Stimulated activated naive CD8-positive, alpha-beta T cell treated with anti-CD3 and anti-CD28 coated beads, Interleukin-15, amount 100 ng/mL, for 72 hours (primary cell): Measurements from ENCODE around the gene CCDC157.
A peak's percentile ranks its signal among the peaks of the same experiment; 100 is the strongest.

ENCODE experiments used
- ATAC-seq: fragments of 150-1000 bp; cut with Tn5 transposase; 2 replicates; pipeline ENCODE4 v1.10.0; 2021; ENCODE audit warnings: mild to moderate bottlenecking, moderate library complexity
- DNase-seq, 2 donors: peaks; one replicate each; pipeline ENCODE4 v3.0.0; 2021 to 2022
- H3K27ac Mint-ChIP-seq, 2 donors: one replicate each; pipeline ENCODE4 v1.8.0; 2022; ENCODE audit warnings: mild to moderate bottlenecking in 2 of 2, mixed read lengths in 2 of 2, moderate library complexity in 2 of 2
- H3K27me3 Mint-ChIP-seq: one replicate; pipeline ENCODE4 v1.8.0; 2022; ENCODE audit warnings: mixed read lengths
- H3K4me1 Mint-ChIP-seq: one replicate; pipeline ENCODE4 v1.8.0; 2022; ENCODE audit warnings: mild to moderate bottlenecking, mixed read lengths
- H3K4me3 Mint-ChIP-seq, 2 donors: one replicate each; pipeline ENCODE4 v1.8.0; 2022; ENCODE audit warnings: mild to moderate bottlenecking in 2 of 2, mixed read lengths in 2 of 2, moderate library complexity in 1 of 2
- H3K9me3 Mint-ChIP-seq, 2 donors: one replicate each; pipeline ENCODE4 v1.8.0; 2022; ENCODE audit warnings: mixed read lengths in 2 of 2

Gene CCDC157

DNA sequence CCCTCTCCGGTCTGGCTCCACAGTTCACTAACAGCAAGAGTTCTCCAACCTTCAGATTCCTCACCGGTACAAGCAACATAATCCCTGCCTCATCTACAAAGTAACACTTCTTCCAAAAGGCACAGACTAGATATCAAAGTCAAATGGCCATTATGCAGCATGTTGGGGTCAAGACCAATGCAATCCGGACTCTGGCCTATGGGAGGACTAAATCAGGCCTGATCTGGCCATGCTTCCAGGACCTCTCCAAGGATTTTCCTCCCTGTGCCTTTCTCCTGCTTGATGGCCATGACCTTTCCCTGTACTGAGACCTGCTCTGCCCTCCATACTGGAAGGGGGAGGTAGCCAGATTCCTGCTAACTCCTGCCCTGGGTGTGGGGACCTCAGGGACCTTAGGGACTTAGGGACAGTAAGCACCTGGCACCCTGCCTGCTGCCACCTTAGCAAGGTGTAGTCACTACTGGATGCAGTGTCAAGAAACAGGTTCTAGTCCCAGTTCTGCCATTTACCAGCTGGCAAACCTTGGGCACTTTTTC, 36.7 kb upstream of the CCDC157 start:
- Mint-ChIP-seq H3K4me1 (peaks cover 90% of the 10 kb centered on the region), H3K9me3 (no peaks in the 10 kb centered on the region), H3K4me3 (no peak overlapping the region), H3K27ac (peak overlapping the region in 1 of 2 donors; percentile 79), H3K27me3 (no peaks in the 10 kb centered on the region)
- DNase-seq (no peak), ATAC-seq (no peak)

DNA sequence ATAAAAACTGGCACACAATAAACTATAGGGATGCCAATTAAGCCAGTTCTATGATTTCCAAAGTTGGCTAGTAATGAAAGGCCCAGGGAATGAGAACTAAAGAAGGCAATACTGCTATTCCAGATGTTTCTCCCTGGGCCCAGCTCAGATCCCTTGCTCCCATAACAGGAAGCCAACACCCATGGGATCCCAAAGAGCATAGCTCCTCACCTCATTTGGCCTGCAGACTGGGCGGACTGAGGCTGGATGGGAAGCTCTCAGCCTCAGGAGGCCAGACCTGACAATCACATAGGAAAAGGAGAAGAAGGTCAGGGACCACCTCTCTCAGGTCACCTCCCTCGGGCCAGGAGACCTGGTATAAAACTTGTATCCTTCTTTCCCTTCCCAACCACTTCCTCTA, 35.3 kb upstream of the CCDC157 start:
- H3K9me3 Mint-ChIP-seq, result no peaks in the 10 kb centered on the region
- H3K27ac Mint-ChIP-seq, result peak overlapping the region; percentile 8 to 73
- H3K4me1 Mint-ChIP-seq, result peaks cover 87% of the 10 kb centered on the region
- no peak overlapping the region for H3K4me3 Mint-ChIP-seq
- no peaks in the 10 kb centered on the region for H3K27me3 Mint-ChIP-seq
- DNase-seq, result no peak
- ATAC-seq, result no peak

GRCh38 chr22:30323246-30323645, 33.6 kb upstream of the CCDC157 start:
- no peak overlapping the region for H3K4me3 Mint-ChIP-seq
- no peak overlapping the region for H3K27ac Mint-ChIP-seq
- DNase-seq, result no peak
- no peak for ATAC-seq
- no peaks in the 10 kb centered on the region for H3K27me3 Mint-ChIP-seq
- peaks cover 86% of the 10 kb centered on the region for H3K4me1 Mint-ChIP-seq
- no peaks in the 10 kb centered on the region for H3K9me3 Mint-ChIP-seq

- DNase-seq, result peak; percentile 25 to 62
- Mint-ChIP-seq H3K27ac (peak overlapping the region; percentile 36 to 67), H3K4me1 (peaks cover 80% of the 10 kb centered on the region), H3K9me3 (no peaks in the 10 kb centered on the region), H3K27me3 (no peaks in the 10 kb centered on the region), H3K4me3 (peak overlapping the region; percentile 93 to 94)
- ATAC-seq, result peak; percentile 61
Observed at GRCh38 chr22:30324014-30324730, 32.6 kb upstream of the CCDC157 start.

DNA sequence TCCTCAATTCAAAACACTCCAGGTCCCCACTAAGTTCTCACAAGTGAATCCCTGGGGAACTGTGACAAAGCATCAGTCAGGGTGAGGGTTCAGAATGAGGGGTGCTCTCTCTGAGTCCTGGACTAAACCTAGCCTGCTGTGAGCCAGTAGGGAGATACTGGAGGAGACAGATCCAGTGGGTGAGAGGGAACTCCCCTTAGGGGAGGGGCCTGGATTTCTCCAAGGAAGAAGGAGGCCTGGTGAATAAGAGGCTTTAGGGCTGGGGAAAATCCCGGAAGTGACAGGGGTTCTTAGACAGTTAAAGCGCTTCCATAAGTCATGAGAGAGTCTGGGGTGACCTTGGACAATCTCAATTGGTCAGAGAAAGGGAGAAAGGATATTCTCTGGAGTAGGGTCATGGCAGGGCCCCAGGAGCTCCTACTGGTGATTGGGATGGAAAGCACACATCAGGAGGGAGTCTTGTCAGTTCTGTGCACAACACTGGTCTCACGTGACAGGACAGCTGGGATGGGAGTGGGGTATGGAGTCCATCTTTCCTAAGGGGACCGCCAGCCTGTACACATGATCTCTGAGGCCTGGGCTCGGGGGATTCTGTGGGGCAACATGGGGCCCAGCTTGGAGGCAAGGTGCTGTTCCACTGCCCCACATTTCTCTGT, 31.6 kb upstream of the CCDC157 start:
- H3K27ac Mint-ChIP-seq, result peak overlapping the region; percentile 67 to 90
- H3K4me3 Mint-ChIP-seq, result peak overlapping the region; percentile 93 to 94
- H3K9me3 Mint-ChIP-seq, result no peaks in the 10 kb centered on the region
- ATAC-seq (no peak), DNase-seq (no peak)
- no peaks in the 10 kb centered on the region for H3K27me3 Mint-ChIP-seq
- peaks cover 70% of the 10 kb centered on the region for H3K4me1 Mint-ChIP-seq

DNA sequence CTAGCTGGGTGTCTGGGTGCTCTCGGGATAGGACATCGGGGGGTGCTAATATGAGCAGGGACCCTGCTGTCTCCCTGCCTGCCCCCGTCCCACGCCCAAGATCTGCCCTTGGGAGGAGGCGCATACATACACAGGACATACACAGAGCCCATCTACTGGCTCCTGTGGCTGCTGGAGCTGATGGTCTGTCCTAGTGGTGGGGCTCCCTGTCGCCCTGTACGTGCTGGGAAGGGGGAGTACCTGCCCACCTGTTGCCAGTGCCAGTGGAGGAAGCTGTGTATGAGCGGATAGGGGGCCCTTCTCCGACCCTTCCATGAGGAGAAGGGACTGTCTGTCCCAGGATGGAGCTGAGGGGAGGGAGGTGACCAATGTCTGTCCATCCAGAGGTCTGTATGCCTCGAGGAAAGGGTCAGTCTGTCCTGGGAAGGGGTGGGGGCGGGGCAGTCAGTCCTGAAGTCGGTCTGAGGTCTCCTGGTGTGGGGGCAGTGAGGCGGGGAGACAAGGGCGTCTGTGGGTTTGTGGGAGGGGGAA, 31.0 kb upstream of the CCDC157 start:
- H3K4me1 Mint-ChIP-seq, result peaks cover 64% of the 10 kb centered on the region
- no peaks in the 10 kb centered on the region for H3K27me3 Mint-ChIP-seq
- peak overlapping the region; percentile 93 to 94 for H3K4me3 Mint-ChIP-seq
- no peaks in the 10 kb centered on the region for H3K9me3 Mint-ChIP-seq
- no peak for ATAC-seq
- H3K27ac Mint-ChIP-seq, result peak overlapping the region; percentile 74 to 86
- DNase-seq, result no peak

GRCh38 chr22:30326255-30326705, 30.5 kb upstream of the CCDC157 start:
- ATAC-seq (peak; percentile 37), DNase-seq (no peak)
- Mint-ChIP-seq H3K27me3 (no peaks in the 10 kb centered on the region), H3K27ac (peak overlapping the region; percentile 74 to 86), H3K4me1 (peaks cover 59% of the 10 kb centered on the region), H3K9me3 (no peaks in the 10 kb centered on the region), H3K4me3 (peak overlapping the region; percentile 93 to 94)

GRCh38 chr22:30326706-30327362, 30.0 kb upstream of the CCDC157 start, which contains the start of gene TBC1D10A:
Gene TBC1D10A (minus strand): TSS chr22:30326941. CDS start chr22:30326881, 60 bp downstream.
- peak within 1 kb of the TSS; percentile 86 to 90 for H3K27ac Mint-ChIP-seq
- H3K9me3 Mint-ChIP-seq, result no peaks in the 10 kb centered on the region
- no peaks in the 10 kb centered on the region for H3K27me3 Mint-ChIP-seq
- peak; percentile 91 to 94 for DNase-seq
- peak; percentile 93 for ATAC-seq
- peak within 1 kb of the TSS; percentile 94 for H3K4me3 Mint-ChIP-seq
- H3K4me1 Mint-ChIP-seq, result peaks cover 54% of the 10 kb centered on the region

- peaks cover 56% of the 10 kb centered on the region for H3K4me1 Mint-ChIP-seq
- H3K27ac Mint-ChIP-seq, result no peak overlapping the region
- DNase-seq (no peak), ATAC-seq (no peak)
- peak overlapping the region; percentile 91 to 94 for H3K4me3 Mint-ChIP-seq
- H3K27me3 Mint-ChIP-seq, result no peaks in the 10 kb centered on the region
- H3K9me3 Mint-ChIP-seq, result no peaks in the 10 kb centered on the region
Observed at GRCh38 chr22:30327864-30328345, 28.9 kb upstream of the CCDC157 start.

DNA sequence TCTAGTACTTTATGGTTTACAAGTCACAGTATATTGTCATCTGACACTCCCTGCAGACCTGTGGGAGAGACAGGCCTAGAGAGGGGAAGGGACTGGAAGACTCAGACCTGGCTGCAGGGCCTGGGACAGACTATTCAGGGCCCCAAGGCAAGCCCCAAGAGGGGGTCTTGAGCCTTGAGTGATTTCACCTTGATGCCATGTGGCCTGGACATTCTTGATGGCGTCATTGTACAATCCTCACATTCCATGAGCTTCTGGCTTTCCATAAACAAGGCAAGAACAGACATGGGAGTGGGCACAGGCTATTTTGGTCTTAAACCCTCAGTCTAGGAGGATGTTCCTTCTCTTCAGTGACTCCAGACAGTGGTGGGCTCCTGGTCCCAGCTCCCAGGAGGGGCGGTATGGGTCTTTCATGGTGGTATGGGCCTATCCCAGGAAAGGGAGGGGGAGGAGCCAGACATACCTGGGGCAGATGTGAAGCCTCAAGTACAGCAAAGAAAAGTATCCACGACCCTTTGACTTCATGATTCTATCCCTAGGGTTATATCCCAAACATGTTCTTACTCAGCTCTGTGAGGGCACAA, 28.2 kb upstream of the CCDC157 start:
- ATAC-seq, result no peak
- no peaks in the 10 kb centered on the region for H3K9me3 Mint-ChIP-seq

GRCh38 chr22:30332551-30332950, 24.3 kb upstream of the CCDC157 start:
- no peak for ATAC-seq
- Mint-ChIP-seq H3K4me1 (peaks cover 51% of the 10 kb centered on the region), H3K27ac (no peak overlapping the region), H3K27me3 (no peaks in the 10 kb centered on the region), H3K9me3 (no peaks in the 10 kb centered on the region), H3K4me3 (no peak overlapping the region)
- DNase-seq, result no peak

More for the DNA sequence above, 28.2 kb upstream of the CCDC157 start:
- H3K4me3 Mint-ChIP-seq, result no peak overlapping the region
- no peaks in the 10 kb centered on the region for H3K27me3 Mint-ChIP-seq
- peaks cover 53% of the 10 kb centered on the region for H3K4me1 Mint-ChIP-seq
- no peak for DNase-seq
- peak overlapping the region in 1 of 2 donors; percentile 19 for H3K27ac Mint-ChIP-seq

GRCh38 chr22:30332994-30333706, 23.7 kb upstream of the CCDC157 start:
- Mint-ChIP-seq H3K9me3 (no peaks in the 10 kb centered on the region), H3K4me1 (peaks cover 45% of the 10 kb centered on the region), H3K4me3 (no peak overlapping the region), H3K27me3 (no peaks in the 10 kb centered on the region), H3K27ac (no peak overlapping the region)
- no peak for DNase-seq
- ATAC-seq, result no peak

DNA sequence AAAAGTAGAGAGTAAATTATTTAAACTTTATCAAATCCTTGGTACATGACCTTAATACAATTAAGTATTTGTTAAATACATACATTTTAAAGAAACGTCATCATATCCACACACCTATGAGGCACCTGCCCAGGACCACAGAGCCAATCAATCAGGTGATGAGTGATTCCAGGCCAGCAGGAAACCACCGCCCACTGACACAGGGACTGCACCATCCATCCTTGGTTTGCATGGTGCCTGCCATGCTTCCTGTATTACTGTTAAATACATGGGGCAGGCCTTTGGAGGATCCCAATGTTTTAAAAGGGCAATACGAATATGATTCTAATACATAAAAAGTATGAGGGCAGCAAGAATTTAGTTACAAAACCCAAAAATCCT, 23.1 kb upstream of the CCDC157 start:
- Mint-ChIP-seq H3K27me3 (no peaks in the 10 kb centered on the region), H3K27ac (no peak overlapping the region), H3K4me1 (peaks cover 41% of the 10 kb centered on the region), H3K4me3 (no peak overlapping the region), H3K9me3 (no peaks in the 10 kb centered on the region)
- ATAC-seq, result peak; percentile 72
- DNase-seq, result no peak

GRCh38 chr22:30334646-30335045, 22.2 kb upstream of the CCDC157 start:
- H3K4me3 Mint-ChIP-seq, result no peak overlapping the region
- H3K27ac Mint-ChIP-seq, result peak overlapping the region in 1 of 2 donors; percentile 78
- H3K9me3 Mint-ChIP-seq, result no peaks in the 10 kb centered on the region
- ATAC-seq, result no peak
- no peaks in the 10 kb centered on the region for H3K27me3 Mint-ChIP-seq
- DNase-seq, result no peak
- peaks cover 41% of the 10 kb centered on the region for H3K4me1 Mint-ChIP-seq
